OCI-LY3 (cell line): ENCODE measurements around the gene CFAP73.

Experiments used
- EZH2phosphoT487 ChIP-seq: fragments of 200-600 bp; shearing (Covaris generic); IDR thresholded peaks from 2 replicates; pipeline ENCODE4 v1.6.1; 2018; ENCODE audit warnings: antibody characterized with exemption, mixed run types, low read depth
- TF ChIP-seq, protein P1 (sequence below): fragments of 200-600, 300-600 bp; sonication (generic); IDR thresholded peaks from 2 replicates; pipeline ENCODE4 v1.5.1; 2014; ENCODE audit warnings: antibody characterized with exemption, low read length, low read depth

DNA sequence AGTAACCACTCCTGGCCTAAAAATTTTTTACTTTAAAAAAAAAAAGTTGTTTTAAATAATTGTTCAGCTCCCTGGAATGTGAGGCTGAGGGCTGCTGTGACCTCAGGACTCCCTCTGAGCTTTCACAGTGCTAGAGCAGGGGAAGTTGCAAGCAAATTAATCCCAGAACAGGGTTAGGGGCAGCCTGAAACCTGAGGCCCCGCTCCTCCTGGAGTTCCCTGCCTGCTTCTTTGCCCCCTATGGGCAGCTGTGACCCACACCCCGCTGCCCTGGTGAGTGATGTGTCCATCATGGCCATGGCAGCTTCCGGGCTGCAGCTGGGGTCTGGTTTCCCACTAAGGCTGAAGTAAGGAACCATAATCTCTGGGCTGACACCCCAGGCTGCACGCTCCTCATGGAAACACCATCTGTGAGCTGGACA, 45.5 kb downstream of the CFAP73 start:
- TF ChIP-seq, protein P1, sequence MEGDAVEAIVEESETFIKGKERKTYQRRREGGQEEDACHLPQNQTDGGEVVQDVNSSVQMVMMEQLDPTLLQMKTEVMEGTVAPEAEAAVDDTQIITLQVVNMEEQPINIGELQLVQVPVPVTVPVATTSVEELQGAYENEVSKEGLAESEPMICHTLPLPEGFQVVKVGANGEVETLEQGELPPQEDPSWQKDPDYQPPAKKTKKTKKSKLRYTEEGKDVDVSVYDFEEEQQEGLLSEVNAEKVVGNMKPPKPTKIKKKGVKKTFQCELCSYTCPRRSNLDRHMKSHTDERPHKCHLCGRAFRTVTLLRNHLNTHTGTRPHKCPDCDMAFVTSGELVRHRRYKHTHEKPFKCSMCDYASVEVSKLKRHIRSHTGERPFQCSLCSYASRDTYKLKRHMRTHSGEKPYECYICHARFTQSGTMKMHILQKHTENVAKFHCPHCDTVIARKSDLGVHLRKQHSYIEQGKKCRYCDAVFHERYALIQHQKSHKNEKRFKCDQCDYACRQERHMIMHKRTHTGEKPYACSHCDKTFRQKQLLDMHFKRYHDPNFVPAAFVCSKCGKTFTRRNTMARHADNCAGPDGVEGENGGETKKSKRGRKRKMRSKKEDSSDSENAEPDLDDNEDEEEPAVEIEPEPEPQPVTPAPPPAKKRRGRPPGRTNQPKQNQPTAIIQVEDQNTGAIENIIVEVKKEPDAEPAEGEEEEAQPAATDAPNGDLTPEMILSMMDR = no peak
- no peak for TF ChIP-seq EZH2phosphoT487
